H1 (cell line): Measurements from ENCODE around the gene TINCR. TPM values are rescaled to one million over a fixed set of nuclear protein-coding genes. Genes with fewer than 3 reads are reported as not detected.

ENCODE experiments used
- CTCF ChIA-PET: fragments of 300-600 bp; sonication (Branson Sonifier 250); formaldehyde crosslinking; loops from one replicate; lab custom pipeline; 2021; ENCODE audit not compliant: partially characterized antibody; lab: Charles Lee
- POLR2A ChIA-PET: fragments of 300-600 bp; sonication (Branson Sonifier 250); formaldehyde crosslinking; loops from one replicate; lab custom pipeline; 2021; ENCODE audit warnings: inconsistent platforms; ENCODE audit not compliant: partially characterized antibody; lab: Charles Lee
- DNase-seq, 2 experiments: peaks; one replicate each; pipeline versions ENCODE4 v3.0.0 to v3.0.0-alpha.2; 2010 to 2022; ENCODE audit warnings: low spot score in 2 of 2, low read depth in 1 of 2, mixed read lengths in 1 of 2
- FAIRE-seq: peaks from 2 replicates; lab custom pipeline; 2011; peaks lifted over from hg19 to GRCh38; lab: Jason Lieb, UNC
- H2AFZ ChIP-seq: 2 replicates; pipeline ENCODE4 v1.8.1; 2012; ENCODE audit warnings: low read length, inconsistent platforms
- H2AK5ac ChIP-seq: 2 replicates; pipeline ENCODE4 v1.6.1; 2013; ENCODE audit warnings: low read depth, low read length
- H2BK120ac ChIP-seq: replicated peaks from 2 replicates; pipeline ENCODE3; 2013; ENCODE audit warnings: low read depth, low read length, inconsistent platforms
- H2BK12ac ChIP-seq: 2 replicates; pipeline ENCODE4 v1.6.1; 2013; ENCODE audit warnings: low read depth, low read length
- H2BK15ac ChIP-seq: 2 replicates; pipeline ENCODE4 v1.6.1; 2013; ENCODE audit warnings: low read length
- H2BK20ac ChIP-seq: 2 replicates; pipeline ENCODE4 v1.6.1; 2013; ENCODE audit warnings: low read length
- H2BK5ac ChIP-seq: 2 replicates; pipeline ENCODE4 v1.6.1; 2013; ENCODE audit warnings: low read depth, low read length
- H3K14ac ChIP-seq: 2 replicates; pipeline ENCODE4 v1.6.1; 2013; ENCODE audit warnings: inconsistent platforms; ENCODE audit not compliant: insufficient read length
- H3K18ac ChIP-seq: 2 replicates; pipeline ENCODE4 v1.6.1; 2013; ENCODE audit warnings: low read length; ENCODE audit errors: extremely low read depth
- H3K23ac ChIP-seq: 2 replicates; pipeline ENCODE4 v1.6.1; 2013; ENCODE audit warnings: inconsistent platforms; ENCODE audit not compliant: insufficient read length
- H3K23me2 ChIP-seq: 2 replicates; pipeline ENCODE4 v1.6.1; 2013; ENCODE audit warnings: low read depth, low read length
- H3K27ac ChIP-seq: 2 replicates; pipeline ENCODE4 v1.6.1; 2011; ENCODE audit warnings: low read depth, low read length, inconsistent platforms
- H3K27me3 ChIP-seq, 4 experiments: replicated peaks in 1 of 4; 1 replicate in 1 of 4; 2 replicates in 3 of 4; pipeline versions ENCODE4 v1.6.1 to v1.8.1; 2011 to 2013; ENCODE audit warnings: low read length in 3 of 4, mild to moderate bottlenecking in 3 of 4, inconsistent platforms in 2 of 4, mixed read lengths in 2 of 4, moderate library complexity in 1 of 4; ENCODE audit not compliant: control insufficient read depth in 3 of 4, insufficient read depth in 3 of 4; ENCODE audit errors: extremely low read depth in 1 of 4
- H3K36me3 ChIP-seq, 4 experiments: 2 replicates each; pipeline versions ENCODE4 v1.6.1 to v1.8.1; 2011 to 2013; ENCODE audit warnings: mild to moderate bottlenecking in 4 of 4, low read length in 3 of 4, moderate library complexity in 2 of 4, control low read depth in 1 of 4, inconsistent platforms in 1 of 4; ENCODE audit not compliant: insufficient read depth in 4 of 4, control insufficient read depth in 2 of 4
- H3K4ac ChIP-seq: replicated peaks from 2 replicates; pipeline ENCODE3; 2013; ENCODE audit warnings: low read length, low read depth, mixed read lengths, inconsistent platforms; ENCODE audit not compliant: insufficient read length
- H3K4me1 ChIP-seq, 4 experiments: replicated peaks in 1 of 4; 1 replicate in 1 of 4; 2 replicates in 3 of 4; pipeline versions ENCODE4 v1.6.1 to v1.8.1; 2011 to 2013; ENCODE audit warnings: low read length in 3 of 4, inconsistent platforms in 2 of 4, mixed read lengths in 1 of 4; ENCODE audit not compliant: insufficient read depth in 4 of 4, control insufficient read depth in 3 of 4
- H3K4me2 ChIP-seq, 2 experiments: 2 replicates each; pipeline versions ENCODE4 v1.6.1 to v1.8.1; 2011 to 2013; ENCODE audit warnings: low read depth in 2 of 2, low read length in 2 of 2, control low read depth in 1 of 2, inconsistent platforms in 1 of 2, mild to moderate bottlenecking in 1 of 2; ENCODE audit not compliant: insufficient read depth in 1 of 2
- H3K4me3 ChIP-seq, 4 experiments: fragments of 200-600, 300-600 bp in 1 of 4; sonication (generic), shearing (Covaris generic), sonication (Bioruptor Twin) in 1 of 4; 2 replicates each; pipeline versions ENCODE4 v1.5.1 to v1.8.1; 2011 to 2016; ENCODE audit warnings: low read length in 4 of 4, low read depth in 3 of 4, control low read depth in 2 of 4, inconsistent platforms in 2 of 4, mild to moderate bottlenecking in 2 of 4, mixed read lengths in 1 of 4, moderate library complexity in 1 of 4; ENCODE audit not compliant: insufficient read depth in 2 of 4; ENCODE audit errors: extremely low read depth in 1 of 4
- H3K56ac ChIP-seq: replicated peaks from 2 replicates; pipeline ENCODE3; 2013; ENCODE audit warnings: low read depth, mild to moderate bottlenecking, mixed read lengths, low read length, inconsistent platforms; ENCODE audit not compliant: insufficient read length
- H3K79me1 ChIP-seq: 2 replicates; pipeline ENCODE4 v1.6.1; 2013; ENCODE audit warnings: low read depth, low read length, control low read depth
- H3K79me2 ChIP-seq, 2 experiments: 2 replicates each; pipeline versions ENCODE4 v1.6.1 to v1.8.1; 2012 to 2013; ENCODE audit warnings: low read length in 2 of 2, mild to moderate bottlenecking in 2 of 2, inconsistent platforms in 1 of 2; ENCODE audit not compliant: insufficient read depth in 2 of 2, control insufficient read depth in 1 of 2
- H3K9ac ChIP-seq, 4 experiments: replicated peaks in 1 of 4; 1 replicate in 1 of 4; 2 replicates in 3 of 4; pipeline versions ENCODE4 v1.6.1 to v1.8.1; 2011 to 2013; ENCODE audit warnings: low read depth in 3 of 4, low read length in 3 of 4, control low read depth in 2 of 4, mild to moderate bottlenecking in 2 of 4, moderate library complexity in 2 of 4, inconsistent platforms in 1 of 4; ENCODE audit errors: extremely low read depth in 1 of 4
- H3K9me3 ChIP-seq, 2 experiments: 2 replicates each; pipeline versions ENCODE4 v1.6.1 to v1.8.1; 2012 to 2013; ENCODE audit warnings: mild to moderate bottlenecking in 2 of 2, moderate library complexity in 2 of 2, control low read depth in 1 of 2, inconsistent platforms in 1 of 2, low read depth in 1 of 2, low read length in 1 of 2, mixed read lengths in 1 of 2; ENCODE audit not compliant: insufficient read depth in 2 of 2
- H4K20me1 ChIP-seq, 2 experiments: replicated peaks in 1 of 2; 2 replicates each; pipeline versions ENCODE3 to v1.8.1; 2011 to 2013; ENCODE audit warnings: inconsistent platforms in 2 of 2, low read length in 2 of 2, mild to moderate bottlenecking in 1 of 2; ENCODE audit not compliant: insufficient read depth in 2 of 2, control insufficient read depth in 1 of 2
- H4K5ac ChIP-seq: 2 replicates; pipeline ENCODE4 v1.6.1; 2013; ENCODE audit warnings: low read length, low read depth, mixed read lengths, inconsistent platforms; ENCODE audit not compliant: insufficient read length
- H4K8ac ChIP-seq: 2 replicates; pipeline ENCODE4 v1.8.0; 2013; ENCODE audit warnings: mild to moderate bottlenecking, moderate library complexity, low read length, inconsistent platforms; ENCODE audit not compliant: insufficient read depth; ENCODE audit errors: extremely low read depth
- H4K91ac ChIP-seq: replicated peaks from 2 replicates; pipeline ENCODE3; 2013; ENCODE audit warnings: low read length, mixed read lengths, inconsistent platforms; ENCODE audit not compliant: insufficient read length
- BRCA1 ChIP-seq: IDR thresholded peaks from 2 replicates; pipeline ENCODE4 v1.6.1; 2012; ENCODE audit warnings: low read depth, low read length, improper control_type of control experiment
- CBX8 ChIP-seq: fragments of 300-800, 300-1000 bp; sonication (generic); IDR thresholded peaks from 2 replicates; pipeline ENCODE4 v1.7.1; 2016; ENCODE audit warnings: low read depth, low read length, borderline replicate concordance
- CREB1 ChIP-seq: IDR thresholded peaks from 2 replicates; pipeline ENCODE4 v1.6.1; 2012; ENCODE audit warnings: inconsistent platforms
- CTCF ChIP-seq, 3 experiments: IDR thresholded peaks; 1 replicate in 2 of 3; 2 replicates in 1 of 3; pipeline versions ENCODE4 v1.5.1 to v1.6.1; 2011; ENCODE audit warnings: low read length in 3 of 3, mild to moderate bottlenecking in 3 of 3, inconsistent platforms in 2 of 3, low read depth in 1 of 3, moderate library complexity in 1 of 3; ENCODE audit not compliant: insufficient read depth in 1 of 3; ENCODE audit errors: control extremely low read depth in 1 of 3
- EP300 ChIP-seq, 2 experiments: IDR thresholded peaks; 1 replicate in 1 of 2; 2 replicates in 1 of 2; pipeline ENCODE4 v1.6.1; 2011 to 2012; ENCODE audit warnings: low read depth in 2 of 2, low read length in 2 of 2, mild to moderate bottlenecking in 2 of 2, borderline replicate concordance in 1 of 2, inconsistent platforms in 1 of 2, moderate library complexity in 1 of 2
- GABPA ChIP-seq: IDR thresholded peaks from 2 replicates; pipeline ENCODE4 v1.6.1; 2011; ENCODE audit warnings: mild to moderate bottlenecking, low read length, moderate library complexity, borderline replicate concordance; ENCODE audit not compliant: insufficient read depth
- NRF1 ChIP-seq: IDR thresholded peaks from 2 replicates; pipeline ENCODE4 v1.6.1; 2011; ENCODE audit warnings: mild to moderate bottlenecking, low read depth, low read length, improper control_type of control experiment
- SP2 ChIP-seq: IDR thresholded peaks from 2 replicates; pipeline ENCODE4 v1.6.1; 2012; ENCODE audit warnings: mild to moderate bottlenecking, low read length, inconsistent platforms
- SP4 ChIP-seq: IDR thresholded peaks from 2 replicates; pipeline ENCODE4 v1.6.1; 2012; ENCODE audit warnings: low read length, inconsistent platforms
- TAF7 ChIP-seq: optimal IDR thresholded peaks from 2 replicates; pipeline ENCODE3; 2011; ENCODE audit warnings: low read depth, mild to moderate bottlenecking, inconsistent platforms, low read length, moderate library complexity, borderline replicate concordance
- TBP ChIP-seq: IDR thresholded peaks from 2 replicates; pipeline ENCODE4 v1.6.1; 2011; ENCODE audit warnings: low read depth, low read length, improper control_type of control experiment
- WGBS, 2 experiments: shearing (Covaris generic) in 1 of 2; methylation state at CpG; one replicate each; pipeline versions ENCODE4 v1.1.6 to v1.1.7; 2013 to 2015; ENCODE audit warnings: low lambda C conversion rate in 2 of 2, mixed read lengths in 2 of 2, inconsistent platforms in 1 of 2, low coverage in 1 of 2, missing lambda C conversion rate in 1 of 2; ENCODE audit not compliant: insufficient replicate concordance in 2 of 2, insufficient coverage in 1 of 2, insufficient read length in 1 of 2; ENCODE audit errors: extremely low coverage in 1 of 2, missing lambda C conversion rate in 1 of 2; 5-methylcytosine and 5-hydroxymethylcytosine counted together
- polyA plus RNA-seq, 7 experiments: library from polyadenylated mRNA; depleted of rRNA in 3 of 7; stranded (reverse) in 5 of 7; unstranded in 2 of 7; fragments of >200 nt in 5 of 7; fragments of 200-250 nt in 2 of 7; gene quantifications; 1 replicate in 5 of 7; 2 replicates in 1 of 7; 4 replicates in 1 of 7; pipeline versions ENCODE4 v1.2.1 to v1.2.3, GENCODE V29; 2011 to 2013; ENCODE audit warnings: missing spikeins in 2 of 7, mixed read lengths in 2 of 7
- total RNA-seq: library from RNA; stranded (reverse); fragmentation: NEBNext Ultra II Directional; extraction: Animal tissue kit (Norgen Biotek cat#: 25700); gene quantifications from 2 replicates; pipeline ENCODE4 v1.2.1, GENCODE V29; 2021

Gene TINCR
- total and polyA plus RNA-seq, 2 of the 8 experiments (the other 6 are each of a cell fraction or from before 2014, with no cell fraction given): 0.52 to 1.4 TPM

- peaks cover 4 to 23% of the 10 kb centered on the region in 2 experiments for H4K20me1 ChIP-seq
- H3K23ac ChIP-seq: no peak overlapping the region
- no peak overlapping the region for H2BK20ac ChIP-seq
- peaks cover 0 to 21% (median 16%) of the 10 kb centered on the region in 4 experiments; a peak in 6 of 7 replicates for H3K4me1 ChIP-seq
- H3K4me2 ChIP-seq: no peak overlapping the region; a peak in 1 of 4 replicates
- H3K79me1 ChIP-seq: peaks cover 12% of the 10 kb centered on the region
- H2AK5ac ChIP-seq: no peak overlapping the region
- no peak overlapping the region for H4K5ac ChIP-seq
- no peak overlapping the region for H4K8ac ChIP-seq
- POLR2A ChIA-PET: interaction anchor here (2.3 kb wide), 1 partner anchor 104 kb away, joined by 16 read pairs; the partner anchor contains the start of gene RPL36
- no peak overlapping the region for H4K91ac ChIP-seq
- H3K36me3 ChIP-seq: peaks cover 11 to 31% (median 22%) of the 10 kb centered on the region in 4 experiments; a peak in 5 of 8 replicates
- H3K4me3 ChIP-seq: no peak overlapping the region
- no peak overlapping the region for H2AFZ ChIP-seq
- no peak overlapping the region for H3K4ac ChIP-seq
- WGBS, 2 experiments: 97% methylated on average over 15 of the region's 16 CpGs; no CpG with 5 or more reads in 1 of the 2 experiments
- no peaks in the 10 kb centered on the region for H3K27me3 ChIP-seq
- FAIRE-seq: no peak
- H2BK15ac ChIP-seq: no peak overlapping the region
- no peak overlapping the region for H3K9ac ChIP-seq
- no peak overlapping the region for H3K27ac ChIP-seq
- no peak for DNase-seq
- CTCF ChIA-PET: interaction anchor here (0.6 to 0.7 kb wide), 2 partner anchors 21 to 367 kb away, joined by 3 read pairs; no protein-coding TSS in a partner anchor
- H2BK5ac ChIP-seq: no peak overlapping the region
- H3K23me2 ChIP-seq: peaks cover 2% of the 10 kb centered on the region; the same call in 1 of the 2 replicates
- no peaks in the 10 kb centered on the region for H3K9me3 ChIP-seq
- no peak overlapping the region for H2BK120ac ChIP-seq
- no peaks in the 10 kb centered on the region for H3K79me2 ChIP-seq
- H3K18ac ChIP-seq: no peak overlapping the region
- no peak overlapping the region for H3K14ac ChIP-seq
- no peak overlapping the region for H2BK12ac ChIP-seq
- H3K56ac ChIP-seq: no peak overlapping the region
- TF ChIP-seq TAF7 (no peak), CBX8 (no peak), SP2 (no peak), GABPA (no peak), EP300 (IDR thresholded peaks at IDR 0.05; ENCODE audit: borderline replicate concordance in 1 of 2, low read depth in 2 of 2, low read length in 2 of 2) (no peak), TBP (no peak), CREB1 (no peak), BRCA1 (no peak), SP4 (no peak), NRF1 (no peak), CTCF (IDR thresholded peaks at IDR 0.05; ENCODE audit: control extremely low read depth in 1 of 3, insufficient read depth in 1 of 3, low read depth in 1 of 3, low read length in 3 of 3) (no peak)
Observed at GRCh38 chr19:5587071-5587455, 19.3 kb upstream of the TINCR start.
